ENCODE data around the gene TEX29.

Gene TEX29

DNA sequence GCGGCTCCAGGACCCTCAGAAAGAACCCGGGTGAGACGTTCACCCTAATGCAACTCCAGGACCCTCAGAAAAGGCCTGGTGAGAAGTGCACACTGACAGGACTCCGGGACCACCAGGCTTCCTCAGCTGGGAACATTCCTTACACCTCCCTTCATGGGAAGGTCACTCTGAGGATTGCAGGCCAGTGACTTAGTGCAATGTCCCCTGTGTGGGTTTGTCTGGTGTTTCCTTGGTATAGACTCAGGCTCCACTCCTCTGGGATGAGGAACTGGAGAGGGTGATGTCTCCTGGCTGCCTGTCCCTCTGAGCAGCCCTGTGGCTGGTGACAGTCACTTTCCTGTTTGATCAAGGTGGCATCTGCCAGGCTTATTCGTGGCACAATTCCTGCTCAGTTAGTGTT is 49.7 kb downstream of the TEX29 start:
- no peak for DNase-seq (ENCODE audit: low spot score)

DNA sequence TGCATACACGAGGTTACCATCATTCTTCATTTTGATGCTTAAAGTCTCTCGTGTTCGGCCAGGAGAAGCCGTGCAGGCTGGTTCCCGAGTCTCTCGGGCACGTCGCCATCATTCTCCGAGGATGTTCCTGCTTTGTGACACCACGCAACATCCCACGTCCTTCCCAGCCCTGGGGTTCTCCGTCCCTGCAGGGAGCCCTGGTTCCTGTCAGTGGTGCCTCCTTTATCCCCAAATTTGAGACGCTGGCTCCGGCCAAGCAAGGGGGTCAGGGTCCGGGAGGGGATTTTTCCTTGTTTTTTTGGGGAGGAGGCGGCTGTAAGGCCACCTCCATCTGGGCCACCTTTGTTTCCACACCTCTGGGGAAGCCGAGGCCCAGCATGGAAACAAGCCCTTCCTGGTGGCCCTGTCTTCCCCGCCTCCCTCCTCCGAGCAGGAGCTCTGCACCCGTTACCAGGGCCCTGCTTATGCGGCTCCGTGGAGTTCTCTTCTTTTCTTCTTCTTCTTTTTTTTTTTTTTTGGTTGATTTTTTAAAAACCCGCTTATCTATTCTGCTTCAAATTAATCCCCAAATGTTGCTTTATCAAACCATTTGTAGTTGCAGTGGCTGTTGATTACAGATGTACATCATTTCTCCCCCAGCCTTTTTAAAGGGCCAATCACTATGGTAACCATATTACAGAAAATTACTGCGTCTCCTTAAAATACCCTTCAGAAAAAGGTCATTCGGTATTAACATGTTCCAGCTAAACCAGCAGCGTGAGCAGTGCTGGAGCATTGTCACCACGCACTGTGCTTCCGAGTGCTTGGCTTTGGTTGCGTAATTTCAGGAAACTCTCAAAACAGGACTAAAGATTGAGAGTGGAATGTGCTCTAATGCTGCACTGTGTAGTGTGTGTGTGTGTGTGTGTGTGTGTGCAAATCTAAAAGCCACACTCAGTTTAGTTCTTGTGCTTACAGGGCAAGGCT is 50.4 kb downstream of the TEX29 start:
- DNase-seq (ENCODE audit: low spot score) = no peak

GRCh38 chr13:111371720-111372119 is 51.3 kb downstream of the TEX29 start:
- no peak for DNase-seq (ENCODE audit: low spot score)

DNA sequence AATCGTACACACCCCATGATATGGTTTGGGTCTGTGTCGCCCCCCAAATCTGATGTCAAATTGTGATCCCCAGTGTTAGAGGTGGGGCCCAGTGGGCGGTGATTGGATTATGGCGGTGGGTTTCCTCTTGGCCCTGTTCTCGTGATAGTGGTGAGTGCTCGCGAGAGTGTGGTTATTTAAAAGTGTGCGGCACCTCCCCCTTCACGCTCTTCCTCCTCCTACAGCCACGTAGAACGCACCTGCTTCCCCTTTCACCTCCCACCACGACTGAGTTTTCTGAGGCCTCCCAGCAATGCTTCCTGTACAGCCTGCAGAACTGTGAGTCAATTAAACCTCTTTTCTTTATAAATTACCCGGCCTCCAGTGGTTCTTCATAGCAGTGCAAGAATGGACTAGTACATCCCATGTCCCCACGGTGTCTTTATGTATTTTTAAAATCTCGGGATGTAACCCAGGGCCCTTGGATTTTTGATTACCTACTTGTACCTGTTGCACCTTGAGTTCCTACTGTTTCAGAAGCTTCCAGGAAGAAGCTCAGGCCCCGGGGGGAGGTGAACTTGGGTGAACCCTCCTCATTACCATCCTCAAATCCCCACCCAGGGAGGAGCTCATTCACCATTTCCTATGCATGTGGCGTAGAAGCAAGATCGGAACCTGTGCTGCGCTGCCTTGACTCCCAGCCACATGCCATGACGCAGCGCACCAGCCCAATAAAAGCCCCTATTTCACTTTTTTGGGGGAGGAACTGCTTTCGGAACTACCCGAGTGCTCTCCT is 52.4 kb downstream of the TEX29 start:
- no peak for DNase-seq (ENCODE audit: low spot score)

- DNase-seq (ENCODE audit: low spot score) = no peak
Measured at GRCh38 chr13:111373486-111373885, 53.0 kb downstream of the TEX29 start.

GRCh38 chr13:111380431-111380830 is 60.0 kb downstream of the TEX29 start:
- no peak for DNase-seq (ENCODE audit: low spot score)

DNA sequence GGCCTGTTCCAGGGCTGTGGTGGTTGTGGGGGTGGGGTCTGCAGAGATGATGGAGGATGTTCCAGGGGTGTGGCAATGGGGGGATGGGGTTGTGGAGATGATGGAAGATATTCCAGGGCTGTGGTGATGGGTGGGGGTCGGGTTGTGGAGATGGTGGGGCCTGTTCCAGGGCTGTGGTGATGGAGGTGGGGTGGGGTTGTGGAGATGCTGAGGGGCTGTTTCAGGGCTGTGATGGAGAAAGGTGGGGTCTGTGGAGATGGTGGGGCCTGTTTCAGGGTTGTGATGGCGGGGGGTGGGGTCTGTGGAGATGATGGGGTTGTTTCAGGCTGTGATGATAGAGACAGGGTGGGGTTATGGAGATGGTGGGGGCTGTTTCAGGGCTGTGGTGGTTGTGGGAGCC is 62.0 kb downstream of the TEX29 start:
- no peak for DNase-seq (ENCODE audit: low spot score)

- DNase-seq (ENCODE audit: low spot score) = no peak
Measured at GRCh38 chr13:111382877-111383276, 62.4 kb downstream of the TEX29 start.

- no peak for DNase-seq (ENCODE audit: low spot score)
Measured at GRCh38 chr13:111383591-111384440, 63.4 kb downstream of the TEX29 start.

DNA sequence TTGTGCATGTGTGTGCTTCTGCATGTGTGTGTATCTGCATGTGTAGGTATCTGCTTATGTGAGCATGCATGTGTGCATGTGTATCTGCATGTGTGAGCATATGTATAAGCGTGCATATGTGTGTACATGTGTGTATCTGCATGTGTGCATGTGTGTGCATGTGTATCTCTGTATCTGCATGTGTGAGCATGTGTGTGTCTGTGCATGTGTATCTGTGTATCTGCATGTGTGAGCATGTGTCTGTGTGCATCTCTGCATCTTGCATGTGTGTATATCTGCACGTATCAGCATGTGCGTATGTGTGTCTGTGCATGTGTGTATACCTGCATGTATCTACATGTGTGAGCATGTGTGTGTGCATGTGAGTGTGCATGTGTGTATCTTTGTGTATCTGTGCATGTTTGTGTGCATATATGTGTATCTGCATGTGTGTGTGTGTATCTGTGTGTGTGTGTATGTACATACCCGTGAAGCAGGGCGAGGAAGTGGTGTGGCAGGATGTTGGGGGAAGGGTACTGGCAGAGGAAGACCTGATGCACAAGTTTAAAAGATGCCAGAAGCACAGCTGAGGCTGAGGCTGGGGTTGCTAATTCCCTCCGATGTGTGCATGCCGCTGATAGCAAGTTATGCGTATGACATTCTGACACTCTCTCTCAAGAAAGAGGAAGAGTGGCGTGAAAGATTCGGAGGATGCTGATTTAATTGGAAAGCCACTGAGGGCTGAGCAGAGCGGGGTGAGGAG is 64.2 kb downstream of the TEX29 start:
- DNase-seq (ENCODE audit: low spot score) = no peak

GRCh38 chr13:111385183-111385857 is 64.9 kb downstream of the TEX29 start:
- DNase-seq (ENCODE audit: low spot score) = no peak

- no peak for DNase-seq (ENCODE audit: low spot score)
Measured at GRCh38 chr13:111387026-111387871, 66.8 kb downstream of the TEX29 start.

GRCh38 chr13:111387945-111388600 is 67.6 kb downstream of the TEX29 start:
- DNase-seq (ENCODE audit: low spot score) = no peak

- no peak for DNase-seq (ENCODE audit: low spot score)
Measured at GRCh38 chr13:111388851-111389500, 68.5 kb downstream of the TEX29 start.

- DNase-seq (ENCODE audit: low spot score) = no peak
Measured at GRCh38 chr13:111389621-111390521, 69.4 kb downstream of the TEX29 start.

DNA sequence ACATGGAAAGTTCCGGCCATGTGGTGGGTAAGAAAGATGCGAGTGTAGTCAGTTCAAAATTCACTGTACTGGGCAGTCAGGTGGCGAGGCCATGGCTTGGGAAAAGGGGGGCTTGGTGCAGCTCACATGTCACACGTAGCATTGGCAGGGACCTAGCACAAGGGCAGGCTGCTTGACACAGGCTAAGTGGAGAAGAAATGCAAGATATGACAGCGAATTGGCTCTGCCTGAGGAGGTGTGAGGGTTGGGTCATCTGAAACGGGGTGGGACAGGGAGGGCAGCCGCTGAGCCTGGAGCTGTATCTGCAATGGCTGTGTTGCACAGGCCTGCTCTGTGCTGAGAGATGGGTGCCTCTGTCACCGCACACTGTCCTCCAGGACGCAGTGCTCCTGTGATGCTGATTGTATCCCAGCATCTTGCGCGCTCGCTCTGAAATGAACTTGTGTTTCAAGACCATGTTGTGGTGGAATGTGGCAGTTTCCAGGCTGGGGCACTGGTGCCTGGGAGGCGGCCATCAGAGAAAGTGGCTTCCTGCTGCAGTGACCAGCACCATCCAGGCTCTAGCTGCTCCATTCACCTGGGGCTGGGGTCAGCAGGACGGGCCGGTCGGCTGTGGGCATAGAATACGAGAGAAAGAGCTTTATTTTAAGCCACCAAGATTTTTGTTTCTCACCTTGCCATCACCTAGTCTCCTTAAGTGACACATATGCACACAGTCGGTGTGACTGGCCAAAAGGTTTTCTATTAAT is 70.3 kb downstream of the TEX29 start:
- no peak for DNase-seq (ENCODE audit: low spot score)

GRCh38 chr13:111392486-111392885 is 72.0 kb downstream of the TEX29 start:
- no peak for DNase-seq (ENCODE audit: low spot score)
